ENCODE results near the gene C9. TPM values are rescaled to one million over a fixed set of nuclear protein-coding genes. Genes with fewer than 3 reads are reported as not detected.

C9 gene
- total and polyA plus RNA-seq, 2 of the 4 experiments (the other 2 are of a cell fraction) = not detected

GRCh38 chr5:39379693-39380092, 15.4 kb upstream of the C9 start:
- Histone ChIP-seq H4K20me1 (ENCODE audit: insufficient read depth, low read length) (peaks cover 6% of the 10 kb centered on the region; the same call in 1 of the 2 replicates), H3K9me1 (ENCODE audit: insufficient read depth, low read length) (peaks cover 8% of the 10 kb centered on the region; the same call in 1 of the 2 replicates), H4K8ac (ENCODE audit: low read depth in 2 of 2, low read length in 2 of 2) (no peak overlapping the region), H3K27ac (ENCODE audit: insufficient read depth, low read length) (peak overlapping the region; percentile 5; the same call in 1 of the 2 replicates), H3K4me1 (ENCODE audit: control insufficient read depth, insufficient read depth, low read length) (peaks cover 6% of the 10 kb centered on the region; the same call in 1 of the 2 replicates), H2AK9ac (replicated peaks; ENCODE audit: low read depth, low read length, poor library complexity) (no peak overlapping the region), H3K4ac (ENCODE audit: low read depth, low read length) (no peak overlapping the region), H3K4me2 (ENCODE audit: low read depth, low read length) (no peak overlapping the region), H3K27me3 (ENCODE audit: control insufficient read depth, insufficient read depth, low read length) (no peaks in the 10 kb centered on the region), H3K56ac (ENCODE audit: extremely low read depth, insufficient read depth, low read length) (no peak overlapping the region), H4K91ac (ENCODE audit: insufficient read depth, low read depth, low read length) (no peak overlapping the region), H2BK20ac (ENCODE audit: low read depth, low read length) (no peak overlapping the region), H3K14ac (replicated peaks; ENCODE audit: low read depth, low read length) (no peak overlapping the region), H2AK5ac (ENCODE audit: low read depth, low read length) (no peak overlapping the region), H3K18ac (ENCODE audit: low read depth, low read length) (no peak overlapping the region), H2BK120ac (ENCODE audit: low read depth, low read length) (no peak overlapping the region), H3K79me1 (ENCODE audit: low read depth in 1 of 2, low read length in 2 of 2) (peaks cover 14 to 36% of the 10 kb centered on the region in 2 experiments; a peak in 3 of 4 replicates), H4K5ac (ENCODE audit: low read depth, low read length) (no peak overlapping the region), H3K9ac (ENCODE audit: low read depth, low read length) (no peak overlapping the region), H3K9me3 (ENCODE audit: control insufficient read depth, insufficient read depth, low read length) (no peaks in the 10 kb centered on the region), H3K23ac (ENCODE audit: low read depth, low read length) (no peak overlapping the region), H2BK15ac (ENCODE audit: low read depth, low read length) (no peak overlapping the region), H3K4me3 (ENCODE audit: insufficient read depth, low read depth, low read length) (no peak overlapping the region), H2AFZ (replicated peaks; ENCODE audit: low read length, poor library complexity) (no peak overlapping the region), H3K36me3 (ENCODE audit: control insufficient read depth, insufficient read depth, low read length) (peaks cover 56% of the 10 kb centered on the region), H2BK5ac (ENCODE audit: low read depth, low read length, poor library complexity, severe bottlenecking) (no peak overlapping the region)
- dilution Hi-C loops (cut with HindIII; ENCODE audit: low sequenced_read_pairs, unreplicated experiment) = no loop called here
- intact Hi-C loops (cut with micrococcal nuclease) = loop anchor here (10.0 kb wide), 2 partner anchors 165 to 385 kb away; partner anchors contain the start of gene FYB1
- ChIA-PET CTCF (interaction anchor here (0.6 to 1.0 kb wide), 3 partner anchors 12 to 168 kb away, joined by 3 to 5 read pairs (median 3); no protein-coding TSS in a partner anchor), POLR2A (ENCODE audit: unreplicated experiment) (interaction anchor here (1.2 kb wide), 1 partner anchor 44 kb away, joined by 6 read pairs; no protein-coding TSS in a partner anchor)
- in situ Hi-C loops (cut with MboI; ENCODE audit: low sequenced_read_pairs) = loop anchor here (5.0 to 25.0 kb wide), 3 partner anchors 173 to 1383 kb away; partner anchors contain the start of gene TTC33
- 40% methylated on average over 1 of the region's 3 CpGs; no CpG with 5 or more reads in 1 of the 2 experiments for WGBS, 2 experiments (ENCODE audit: extremely low coverage in 2 of 2, insufficient read length in 1 of 2)
- no TSS peak for BruUV-seq (replicated peaks)
- ATAC-seq (ENCODE audit: low read depth) (peak; percentile 49), DNase-seq (peak; percentile 42)
- TF ChIP-seq RAD21 (IDR thresholded peaks at IDR 0.05; ENCODE audit: low read length) (no peak), POLR2A (IDR thresholded peaks at IDR 0.05; ENCODE audit: low read depth, low read length) (no peak), CHD1 (IDR thresholded peaks at IDR 0.05; ENCODE audit: low read depth, low read length) (no peak), SMC3 (IDR thresholded peaks at IDR 0.05; ENCODE audit: low read depth, low read length) (no peak), NFE2L2 (IDR thresholded peaks at IDR 0.05; ENCODE audit: low read depth, low read length) (no peak)
